HG02623 (cell line): ENCODE measurements around the gene DOCK3.
"Not testable (repeated sequence)": the region's sequence is repeated elsewhere in the genome, so short reads cannot be mapped to it uniquely, and the experiment has no call there.

Experiments
- ATAC-seq: cut with Tn5 transposase; IDR thresholded peaks from one replicate; pipeline ENCODE4 v1.9.1; 2021; ENCODE audit warnings: moderate library complexity; ENCODE audit not compliant: unreplicated experiment

Gene DOCK3

DNA sequence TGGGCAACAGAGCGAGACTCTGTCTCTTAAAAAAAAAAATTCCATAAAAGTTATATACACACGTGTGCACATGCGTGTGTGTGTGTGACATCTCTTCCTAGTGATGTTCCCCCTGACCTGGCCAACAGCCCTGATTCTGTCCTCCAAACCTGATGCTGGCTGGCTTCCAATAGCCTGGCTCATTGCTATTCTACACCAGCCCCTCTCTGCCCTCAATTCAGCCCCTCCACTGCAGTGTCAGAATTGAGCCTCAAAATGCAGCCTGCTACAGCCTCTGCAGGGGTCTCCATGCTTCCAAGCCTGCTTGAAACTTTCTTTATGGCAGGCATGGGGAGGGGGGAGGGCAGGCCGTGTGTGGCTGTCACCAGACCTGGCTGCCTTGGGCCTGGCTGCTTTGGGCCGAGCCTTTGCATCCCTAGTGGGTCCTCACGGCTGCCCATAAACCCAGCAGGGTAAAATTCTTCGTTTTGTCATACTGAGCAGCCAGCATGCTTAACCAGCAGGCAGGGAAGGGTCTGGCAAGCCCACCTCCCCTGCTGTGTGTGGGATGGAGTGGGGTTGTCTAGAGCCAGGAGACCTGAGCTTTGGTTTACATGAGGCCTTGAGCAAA is 22.7 kb upstream of the DOCK3 start:
- ATAC-seq = no peak

DNA sequence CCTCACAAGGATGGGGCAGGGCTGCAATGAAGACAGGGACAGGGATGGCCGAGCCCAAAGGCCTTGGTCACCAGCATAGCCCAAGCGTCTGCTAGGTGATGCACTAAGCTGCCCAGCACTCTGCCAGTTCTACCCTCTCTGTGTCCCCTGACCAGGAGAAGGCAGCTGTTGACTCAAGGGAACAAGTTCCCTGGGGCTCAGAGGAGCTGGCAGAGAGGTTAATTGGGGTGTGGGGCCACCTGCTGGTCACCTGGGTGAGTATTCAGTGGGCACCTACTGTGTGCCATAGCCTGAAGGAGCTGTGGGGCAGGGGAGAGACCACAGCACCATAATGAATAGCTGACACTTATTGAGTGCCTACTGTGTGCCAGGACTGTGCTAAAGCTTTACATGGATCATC is 22.0 kb upstream of the DOCK3 start:
- ATAC-seq = no peak

- no peak for ATAC-seq
These were observed 20.7 kb upstream of the DOCK3 start for GRCh38 chr3:50653937-50654595.

DNA sequence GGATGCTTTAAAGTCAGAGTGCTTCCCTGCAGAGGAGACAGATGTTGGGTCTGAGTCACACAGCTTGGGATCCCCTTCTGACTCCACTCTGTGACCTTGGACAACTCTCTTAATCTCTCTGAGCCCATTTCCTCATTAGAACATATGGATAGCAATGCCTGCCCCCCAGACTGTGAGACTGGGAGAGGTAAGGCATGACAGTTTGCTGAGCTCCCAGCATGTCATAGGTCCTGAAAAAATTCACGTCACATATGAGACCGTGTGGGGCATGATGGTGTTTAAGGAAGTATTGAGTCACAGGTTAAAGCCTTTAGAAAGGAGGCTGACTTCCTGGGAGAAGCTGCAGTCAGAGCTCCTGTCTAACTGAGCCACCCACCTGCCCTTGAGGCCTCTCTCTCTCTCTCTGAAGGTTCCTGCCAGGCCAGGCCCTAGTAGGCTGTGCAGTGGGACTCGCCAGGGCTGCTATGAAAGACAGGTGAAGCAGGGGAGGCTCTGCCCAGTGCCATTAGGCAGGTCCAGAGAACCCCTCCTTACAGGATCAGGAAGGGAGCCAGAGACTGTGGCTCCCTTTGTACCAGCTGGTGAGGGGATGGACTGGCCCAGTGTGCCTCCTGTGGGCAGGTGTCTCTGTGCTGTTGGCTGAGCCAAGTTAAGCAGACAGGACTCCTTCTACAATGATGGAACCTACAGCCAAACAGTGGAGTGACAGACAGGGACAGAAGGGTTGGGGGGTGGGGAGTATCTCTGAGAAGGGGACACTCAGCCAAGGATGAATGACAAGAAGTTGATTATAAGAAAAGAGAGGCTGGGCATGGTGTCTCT is 19.5 kb upstream of the DOCK3 start:
- no peak for ATAC-seq

- ATAC-seq = no peak
These were observed 18.1 kb upstream of the DOCK3 start for GRCh38 chr3:50656417-50657195.

DNA sequence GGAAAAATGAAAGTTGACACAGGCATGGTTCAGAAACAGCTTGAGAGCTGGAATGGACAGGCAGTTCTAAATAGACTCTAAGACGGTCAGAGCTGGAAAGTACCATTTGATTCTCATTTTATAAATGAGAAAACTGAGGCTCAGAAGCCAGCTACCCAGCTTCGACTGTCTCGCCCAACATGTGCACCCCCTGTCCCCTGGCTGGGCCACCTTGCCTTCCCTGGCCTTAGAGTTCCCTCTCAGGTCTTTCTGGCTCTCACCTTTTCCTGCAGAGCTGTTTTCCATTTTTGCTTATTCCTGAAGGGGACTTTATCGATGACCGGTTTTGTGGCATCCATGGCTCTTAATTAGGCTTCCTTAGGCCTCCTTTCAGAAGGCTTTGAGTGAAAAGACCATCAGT is 17.3 kb upstream of the DOCK3 start:
- ATAC-seq = no peak

- ATAC-seq = no peak
These were observed 16.9 kb upstream of the DOCK3 start for GRCh38 chr3:50657816-50658215.

- no peak for ATAC-seq
These were observed 16.3 kb upstream of the DOCK3 start for GRCh38 chr3:50658416-50658815.

DNA sequence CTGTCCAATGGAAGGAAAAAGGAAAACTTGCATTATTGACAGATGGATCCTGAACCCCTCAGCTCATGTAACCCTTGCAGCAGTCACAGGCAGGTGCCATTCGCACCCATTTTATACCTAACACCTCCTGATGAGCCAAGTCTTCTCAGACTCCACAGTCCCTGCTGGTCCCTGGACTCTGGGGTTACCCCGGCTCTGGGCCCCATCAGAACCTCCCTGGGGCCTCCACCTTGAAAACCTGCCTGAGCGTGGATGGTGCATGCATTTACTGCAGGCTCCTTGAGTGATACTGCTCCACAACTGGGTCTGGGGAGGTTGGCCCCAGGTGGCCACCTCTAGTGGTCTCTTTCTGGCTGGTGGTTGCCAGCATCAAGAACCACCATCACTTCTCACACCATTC is 15.9 kb upstream of the DOCK3 start:
- ATAC-seq = no peak

DNA sequence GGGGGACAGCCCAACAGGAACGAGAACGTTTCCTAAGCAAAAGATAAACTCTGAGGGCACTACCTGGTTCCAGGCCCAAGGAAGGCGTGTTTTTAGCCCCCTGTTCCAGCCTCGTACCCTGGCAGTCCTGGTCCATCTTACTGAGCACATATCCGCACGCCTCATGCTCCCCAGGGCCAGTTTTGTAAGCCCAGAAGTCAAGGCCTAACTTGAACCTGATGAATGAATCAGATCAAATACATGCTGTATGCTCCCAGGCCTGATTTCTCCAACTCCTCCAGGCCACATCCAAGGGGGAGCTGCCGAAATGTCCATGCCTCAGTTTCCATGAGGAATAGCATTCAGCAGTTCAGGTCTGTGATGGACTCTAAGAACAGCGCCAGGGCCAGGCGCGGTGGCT is 14.3 kb upstream of the DOCK3 start:
- no peak for ATAC-seq

DNA sequence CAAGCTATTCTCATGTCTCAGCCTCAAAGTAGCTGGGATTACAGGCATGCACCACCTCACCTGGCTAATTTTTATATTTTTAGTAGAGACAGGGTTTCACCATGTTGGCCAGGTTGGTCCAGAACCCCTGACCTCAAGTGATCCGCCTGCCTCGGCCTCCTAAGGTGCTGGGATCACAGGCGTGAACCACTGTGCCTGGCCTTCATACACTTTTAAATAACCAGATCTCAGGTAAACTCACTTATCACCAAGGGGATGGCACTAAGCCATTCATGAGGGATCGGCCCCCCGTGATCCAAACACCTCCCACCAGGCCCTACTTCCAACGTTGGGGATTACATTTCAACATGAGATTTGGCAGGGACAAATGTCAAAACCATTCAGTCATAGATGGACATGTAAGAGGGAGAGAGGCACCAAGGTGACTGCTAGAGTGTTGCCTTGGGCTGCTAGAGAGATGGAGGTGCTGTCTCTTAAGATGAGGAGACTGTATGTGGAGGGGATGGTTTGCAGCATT is 13.3 kb upstream of the DOCK3 start:
- ATAC-seq = no peak

DNA sequence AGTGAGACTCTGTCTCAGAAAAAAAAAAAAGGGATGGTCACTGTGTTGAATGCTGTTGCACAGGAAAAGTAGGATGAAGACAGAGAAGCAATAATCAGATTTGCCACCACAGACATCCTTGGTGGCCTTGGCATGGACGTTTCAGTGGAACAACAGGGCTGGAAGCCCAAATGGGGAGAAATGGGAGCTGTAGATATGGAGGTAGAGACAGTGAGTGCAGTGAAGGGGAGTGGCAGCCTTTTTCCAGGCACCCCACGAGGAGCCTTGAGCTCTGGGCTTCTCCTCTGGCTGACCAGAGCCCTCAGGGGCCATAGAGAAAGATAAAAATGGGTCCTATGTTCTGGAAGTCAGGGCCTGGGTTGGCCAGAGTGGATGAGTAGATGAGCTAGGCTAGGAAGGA is 12.3 kb upstream of the DOCK3 start:
- ATAC-seq = no peak

DNA sequence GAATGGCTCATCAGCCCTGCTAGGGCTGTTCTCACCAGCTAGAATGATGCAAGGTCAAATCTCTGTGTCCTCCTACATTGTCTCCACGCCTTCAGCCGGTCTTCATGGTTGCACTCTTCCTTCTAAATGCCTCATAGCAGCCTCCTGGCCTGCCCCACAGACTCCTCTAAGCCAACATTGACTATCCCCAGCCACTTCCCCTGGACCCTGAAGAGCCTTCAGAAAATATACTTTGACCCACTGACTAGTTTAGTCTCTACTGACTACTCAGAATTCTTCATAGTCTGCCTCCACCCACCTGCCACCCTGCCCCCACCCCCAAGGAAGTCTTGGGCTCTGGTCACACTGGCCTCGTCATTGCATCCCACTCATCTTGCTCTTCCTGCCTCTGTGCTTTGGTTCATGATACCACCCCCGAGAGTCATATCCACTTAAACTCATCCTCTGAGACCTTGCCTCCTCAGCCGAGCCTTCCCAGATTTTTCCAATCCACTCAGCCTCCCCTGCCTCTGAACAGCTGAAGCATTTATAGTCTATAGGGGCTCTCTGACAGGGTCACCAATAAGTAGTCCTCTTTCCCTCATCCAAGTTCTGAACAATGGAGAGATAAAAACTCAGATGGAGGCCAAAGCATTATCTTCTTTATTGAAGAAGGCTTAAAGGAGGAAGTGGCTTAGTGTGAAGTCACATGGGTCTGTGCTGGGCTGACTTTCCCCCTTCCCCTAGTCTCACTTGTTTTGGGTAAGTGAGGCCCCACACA is 9.5 kb upstream of the DOCK3 start:
- ATAC-seq = no peak

DNA sequence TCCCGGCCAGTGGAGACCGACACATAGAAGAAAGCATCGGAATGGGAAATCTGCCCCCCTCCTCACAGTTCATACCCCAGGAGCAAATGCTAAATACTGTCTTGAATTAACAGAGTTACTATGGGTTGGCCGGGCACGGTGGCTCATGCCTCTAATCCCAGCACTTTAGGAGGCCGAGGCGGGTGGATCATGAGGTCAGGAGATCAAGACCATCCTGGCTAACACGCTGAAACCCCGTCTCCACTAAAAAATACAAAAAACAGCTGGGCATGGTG is 8.9 kb upstream of the DOCK3 start:
- ATAC-seq = not testable (repeated sequence)

- no peak for ATAC-seq
These were observed 7.9 kb upstream of the DOCK3 start for GRCh38 chr3:50666837-50667236.

DNA sequence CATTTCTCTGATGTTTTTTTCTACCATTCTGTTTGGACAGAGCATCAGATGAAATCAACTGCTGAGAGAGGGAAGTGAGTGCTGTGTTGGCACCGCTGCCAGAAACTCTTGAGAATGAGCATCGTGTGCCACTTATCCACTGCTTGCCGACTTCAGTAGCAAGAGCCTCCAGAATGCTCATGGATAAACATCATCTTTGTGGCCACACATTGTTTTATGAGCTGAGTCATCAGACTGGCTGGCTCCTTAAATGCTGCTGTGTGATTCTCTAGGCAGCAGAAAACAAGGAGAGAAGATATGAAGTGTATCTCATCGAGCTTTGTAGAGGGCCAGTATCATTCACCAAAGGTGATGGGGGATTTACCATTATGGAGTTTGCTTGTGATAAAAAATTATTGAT is 3.4 kb upstream of the DOCK3 start:
- no peak for ATAC-seq

- no peak for ATAC-seq
These were observed 2.1 kb upstream of the DOCK3 start for GRCh38 chr3:50672656-50673055.

DNA sequence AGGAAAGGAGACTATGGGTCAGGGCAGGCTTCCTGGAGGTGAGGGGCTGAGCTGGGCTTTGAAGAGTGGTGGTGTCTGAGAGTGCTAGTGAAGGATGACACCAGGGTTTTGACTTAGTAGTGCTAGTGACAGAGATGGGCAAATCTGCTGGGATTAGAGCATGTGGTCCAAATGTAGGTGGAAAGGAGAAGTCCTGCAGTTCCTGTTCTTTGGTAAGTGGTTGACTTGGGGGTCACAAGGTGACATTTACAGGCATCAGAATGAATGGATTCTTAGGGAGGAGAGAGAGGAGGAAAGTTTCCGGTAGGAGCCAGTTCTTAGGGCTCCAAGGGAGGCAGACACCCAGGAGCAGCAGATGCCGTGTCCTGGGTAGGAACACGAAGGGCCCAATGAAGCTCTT is 796 bp upstream of the DOCK3 start:
- no peak for ATAC-seq

DNA sequence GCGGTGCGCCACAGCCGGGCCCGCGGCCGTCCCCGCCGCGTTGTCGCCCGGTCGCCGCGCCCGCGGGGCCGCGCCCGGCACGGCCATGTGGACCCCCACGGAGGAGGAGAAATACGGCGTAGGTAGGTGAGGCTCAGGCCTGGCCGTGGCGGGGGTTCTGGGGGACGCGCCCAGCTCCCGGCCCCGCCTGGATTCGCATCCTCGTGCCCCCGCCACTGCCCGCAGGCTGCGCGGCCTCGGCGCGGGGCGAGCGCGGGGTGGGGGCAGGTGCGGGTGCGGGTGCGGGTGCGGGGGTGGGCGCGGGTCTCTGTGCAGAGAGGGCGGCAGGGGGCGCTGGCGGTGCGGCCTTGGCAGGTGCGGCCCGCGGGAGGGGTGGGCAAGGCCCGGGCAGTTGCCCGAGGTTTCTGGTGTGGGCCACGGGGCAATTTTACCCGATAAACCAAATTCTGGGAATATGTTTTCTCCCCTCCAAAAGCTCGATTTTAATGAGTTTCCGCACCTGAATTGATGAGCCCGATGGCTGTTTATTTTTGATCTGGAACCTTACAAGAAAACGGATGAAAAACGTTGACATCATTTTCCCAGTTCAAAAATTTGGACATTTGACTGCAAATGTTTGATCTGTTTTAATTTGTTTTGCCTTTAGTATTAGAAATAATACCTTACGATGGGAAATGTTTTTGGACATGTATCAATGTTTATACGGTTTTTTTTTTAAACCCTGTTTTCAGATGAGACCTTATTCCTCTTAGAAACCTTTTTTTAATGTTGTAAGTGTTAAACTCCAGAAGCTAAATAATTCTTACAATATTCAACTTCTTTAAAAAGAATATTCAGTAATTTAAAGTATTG is 678 bp downstream of the DOCK3 start:
- ATAC-seq = no peak
